Mesothelial cell of epicardium (in vitro differentiated cells): ENCODE measurements around the gene ABCB6. TPM values are rescaled to one million over a fixed set of nuclear protein-coding genes. Genes with fewer than 3 reads are reported as not detected.
A peak's percentile ranks its signal among the peaks of the same experiment; 100 is the strongest.

Source experiments
- DNase-seq, 2 experiments: peaks; one replicate each; pipeline ENCODE4 v3.0.0; 2021; ENCODE audit warnings: low spot score in 2 of 2; ENCODE audit not compliant: unreplicated experiment in 2 of 2
- H3K27ac Mint-ChIP-seq: 2 replicates; pipeline ENCODE4 v1.8.0; 2021; ENCODE audit warnings: mixed read lengths
- H3K27me3 Mint-ChIP-seq: 2 replicates; pipeline ENCODE4 v1.8.0; 2021; ENCODE audit warnings: low read depth, mixed read lengths
- H3K36me3 Mint-ChIP-seq: 2 replicates; pipeline ENCODE4 v1.8.0; 2021; ENCODE audit warnings: mixed read lengths
- H3K4me1 Mint-ChIP-seq: 2 replicates; pipeline ENCODE4 v1.8.0; 2021; ENCODE audit warnings: mixed read lengths
- H3K4me3 Mint-ChIP-seq: 2 replicates; pipeline ENCODE4 v1.8.0; 2021; ENCODE audit warnings: mild to moderate bottlenecking, moderate library complexity, mixed read lengths
- H3K9me3 Mint-ChIP-seq: 2 replicates; pipeline ENCODE4 v1.8.0; 2021; ENCODE audit warnings: mixed read lengths
- CTCF ChIP-seq: fragments of 200-600 bp; sonication (generic); IDR thresholded peaks from one replicate; pipeline ENCODE4 v1.5.0; 2021; ENCODE audit warnings: antibody characterized with exemption; ENCODE audit not compliant: unreplicated experiment
- total RNA-seq: library from RNA; stranded (reverse); gene quantifications from 3 replicates; pipeline ENCODE4 v1.2.1, GENCODE V29; 2021

The ABCB6 gene
- total RNA-seq, 1 donor from 2014 or later: 28.1 TPM

GRCh38 chr2:219254590-219255201 lies 35.9 kb upstream of the ABCB6 start:
- TF ChIP-seq CTCF: no peak
- DNase-seq: no peak
- H3K4me3 Mint-ChIP-seq: peak overlapping the region; percentile 50
- no peaks in the 10 kb centered on the region for H3K9me3 Mint-ChIP-seq
- H3K27me3 Mint-ChIP-seq: peaks cover 80% of the 10 kb centered on the region
- peaks cover 17% of the 10 kb centered on the region for H3K4me1 Mint-ChIP-seq
- H3K27ac Mint-ChIP-seq: no peak overlapping the region
- no peaks in the 10 kb centered on the region for H3K36me3 Mint-ChIP-seq

- DNase-seq: peak in 1 of 2 experiments; percentile 58
- peaks cover 25% of the 10 kb centered on the region for H3K4me1 Mint-ChIP-seq
Measured at GRCh38 chr2:219253753-219254589, 35.2 kb upstream of the ABCB6 start, which contains the start of gene TUBA4A. Gene TUBA4A (minus strand): TSS chr2:219253918. CDS start chr2:219253858, 60 bp downstream.

GRCh38 chr2:219252900-219253752 lies 34.4 kb upstream of the ABCB6 start, which contains the start of gene TUBA4B:
Gene TUBA4B (plus strand): TSS chr2:219253243. CDS start chr2:219253408, 165 bp downstream.
- Mint-ChIP-seq H3K9me3 (no peaks in the 10 kb centered on the region), H3K4me1 (peaks cover 28% of the 10 kb centered on the region), H3K27ac (no peak within 1 kb of the TSS), H3K4me3 (peak within 1 kb of the TSS; percentile 57), H3K36me3 (no peaks in the 10 kb centered on the region), H3K27me3 (peaks cover 67% of the 10 kb centered on the region)
- no peak for TF ChIP-seq CTCF
- no peak for DNase-seq

More at GRCh38 chr2:219253753-219254589, 35.2 kb upstream of the ABCB6 start, which contains the start of gene TUBA4A:
- peak within 1 kb of the TSS; percentile 57 for H3K4me3 Mint-ChIP-seq
- H3K36me3 Mint-ChIP-seq: no peaks in the 10 kb centered on the region
- TF ChIP-seq CTCF: no peak
- peaks cover 75% of the 10 kb centered on the region for H3K27me3 Mint-ChIP-seq
- H3K9me3 Mint-ChIP-seq: no peaks in the 10 kb centered on the region
- H3K27ac Mint-ChIP-seq: no peak within 1 kb of the TSS

- Mint-ChIP-seq H3K9me3 (no peaks in the 10 kb centered on the region), H3K4me1 (peaks cover 28% of the 10 kb centered on the region), H3K27ac (no peak overlapping the region), H3K36me3 (no peaks in the 10 kb centered on the region), H3K4me3 (no peak overlapping the region), H3K27me3 (peaks cover 66% of the 10 kb centered on the region)
- DNase-seq: no peak
- TF ChIP-seq CTCF: no peak
Measured at GRCh38 chr2:219252570-219252899, 33.8 kb upstream of the ABCB6 start.

GRCh38 chr2:219252084-219252483 lies 33.3 kb upstream of the ABCB6 start:
- Mint-ChIP-seq H3K27me3 (peaks cover 66% of the 10 kb centered on the region), H3K27ac (no peak overlapping the region)

More at GRCh38 chr2:219252084-219252483, 33.3 kb upstream of the ABCB6 start:
- H3K4me3 Mint-ChIP-seq: no peak overlapping the region
- DNase-seq: no peak
- H3K36me3 Mint-ChIP-seq: no peaks in the 10 kb centered on the region
- no peaks in the 10 kb centered on the region for H3K9me3 Mint-ChIP-seq
- peaks cover 28% of the 10 kb centered on the region for H3K4me1 Mint-ChIP-seq
- no peak for TF ChIP-seq CTCF
